Measurements from ENCODE around the gene NLN.
A peak's percentile ranks its signal among the peaks of the same experiment; 100 is the strongest.

The NLN gene

DNA sequence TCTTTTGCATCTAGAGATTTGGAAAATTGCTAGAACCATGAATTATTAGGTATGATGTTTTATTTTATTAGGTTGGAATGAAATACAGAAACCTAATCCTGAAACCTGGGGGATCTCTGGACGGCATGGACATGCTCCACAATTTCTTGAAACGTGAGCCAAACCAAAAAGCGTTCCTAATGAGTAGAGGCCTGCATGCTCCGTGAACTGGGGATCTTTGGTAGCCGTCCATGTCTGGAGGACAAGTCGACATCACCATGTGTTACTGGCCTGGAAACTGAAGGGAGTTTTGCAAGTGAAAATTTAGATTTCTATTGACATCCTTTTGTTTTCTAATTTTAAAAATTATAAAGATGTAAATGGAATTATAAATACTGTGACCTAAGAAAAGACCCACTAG, 100.7 kb downstream of the NLN start:
- Histone ChIP-seq H2AFZ (ENCODE audit: low read length) (0 out of 2 replicates have a peak overlapping the region, but pooled peaks have one; percentile 46), H3K9me2 (replicated peaks; ENCODE audit: insufficient read depth, low read length) (no peaks in the 10 kb centered on the region), H3K9me3 (replicated peaks; ENCODE audit: insufficient read depth, low read length) (no peaks in the 10 kb centered on the region), H3K4me3 (ENCODE audit: low read length) (no peak overlapping the region), H3K4me2 (ENCODE audit: low read depth, low read length) (peak overlapping the region; percentile 76), H3K79me2 (ENCODE audit: low read length) (no peaks in the 10 kb centered on the region), H3F3A (ENCODE audit: insufficient read depth, low read length) (peaks cover 16% of the 10 kb centered on the region), H3K27ac (ENCODE audit: low read length) (peak overlapping the region; percentile 65; the same call in 1 of the 2 replicates), H3K36me3 (replicated peaks; ENCODE audit: insufficient read depth, low read length) (no peaks in the 10 kb centered on the region), H3K9ac (ENCODE audit: low read length) (no peak overlapping the region), H3K27me3 (replicated peaks; ENCODE audit: insufficient read depth, low read length) (no peaks in the 10 kb centered on the region), H3K4me1 (ENCODE audit: low read length) (peaks cover 71% of the 10 kb centered on the region), H4K20me1 (ENCODE audit: insufficient read depth, low read length) (no peaks in the 10 kb centered on the region)
- DNase-seq, result no peak
- TF ChIP-seq, protein P1, sequence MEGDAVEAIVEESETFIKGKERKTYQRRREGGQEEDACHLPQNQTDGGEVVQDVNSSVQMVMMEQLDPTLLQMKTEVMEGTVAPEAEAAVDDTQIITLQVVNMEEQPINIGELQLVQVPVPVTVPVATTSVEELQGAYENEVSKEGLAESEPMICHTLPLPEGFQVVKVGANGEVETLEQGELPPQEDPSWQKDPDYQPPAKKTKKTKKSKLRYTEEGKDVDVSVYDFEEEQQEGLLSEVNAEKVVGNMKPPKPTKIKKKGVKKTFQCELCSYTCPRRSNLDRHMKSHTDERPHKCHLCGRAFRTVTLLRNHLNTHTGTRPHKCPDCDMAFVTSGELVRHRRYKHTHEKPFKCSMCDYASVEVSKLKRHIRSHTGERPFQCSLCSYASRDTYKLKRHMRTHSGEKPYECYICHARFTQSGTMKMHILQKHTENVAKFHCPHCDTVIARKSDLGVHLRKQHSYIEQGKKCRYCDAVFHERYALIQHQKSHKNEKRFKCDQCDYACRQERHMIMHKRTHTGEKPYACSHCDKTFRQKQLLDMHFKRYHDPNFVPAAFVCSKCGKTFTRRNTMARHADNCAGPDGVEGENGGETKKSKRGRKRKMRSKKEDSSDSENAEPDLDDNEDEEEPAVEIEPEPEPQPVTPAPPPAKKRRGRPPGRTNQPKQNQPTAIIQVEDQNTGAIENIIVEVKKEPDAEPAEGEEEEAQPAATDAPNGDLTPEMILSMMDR (IDR thresholded peaks at IDR 0.05; ENCODE audit: low read length), result no peak
- TF ChIP-seq EZH2 (optimal IDR thresholded peaks at IDR 0.05; ENCODE audit: low read depth, low read length) (no peak), EZH2phosphoT487 (IDR thresholded peaks at IDR 0.05; ENCODE audit: low read length) (no peak)

DNA sequence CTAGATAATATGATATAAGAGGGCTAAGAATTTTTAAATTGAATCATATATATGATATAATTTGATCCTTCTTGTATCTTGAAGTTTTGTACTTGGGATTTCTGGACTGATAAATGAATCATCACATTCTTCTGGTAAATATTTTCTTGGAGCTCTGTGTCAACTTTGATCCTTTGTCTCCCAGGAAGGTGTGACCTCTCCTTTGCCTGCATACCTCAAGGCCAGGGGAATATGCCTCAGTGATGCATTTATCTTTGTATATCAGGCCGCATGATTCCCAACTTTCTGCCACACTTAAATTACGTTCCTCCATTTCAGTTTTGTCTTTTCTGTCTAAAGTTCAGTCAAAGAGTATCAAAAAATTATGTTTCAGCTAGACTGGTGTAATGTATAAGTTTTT, 101.2 kb downstream of the NLN start:
- no peaks in the 10 kb centered on the region for H3K9me3 ChIP-seq (replicated peaks; ENCODE audit: insufficient read depth, low read length)
- no peak overlapping the region for H2AFZ ChIP-seq (ENCODE audit: low read length)
- no peak overlapping the region for H3K27ac ChIP-seq (ENCODE audit: low read length)
- H3K9ac ChIP-seq (ENCODE audit: low read length), result no peak overlapping the region
- H3K27me3 ChIP-seq (replicated peaks; ENCODE audit: insufficient read depth, low read length), result no peaks in the 10 kb centered on the region
- H3K4me3 ChIP-seq (ENCODE audit: low read length), result no peak overlapping the region
- H3K4me1 ChIP-seq (ENCODE audit: low read length), result peaks cover 71% of the 10 kb centered on the region
- no peaks in the 10 kb centered on the region for H3K79me2 ChIP-seq (ENCODE audit: low read length)
- DNase-seq, result no peak
- TF ChIP-seq EZH2 (optimal IDR thresholded peaks at IDR 0.05; ENCODE audit: low read depth, low read length) (no peak), EZH2phosphoT487 (IDR thresholded peaks at IDR 0.05; ENCODE audit: low read length) (no peak)
- TF ChIP-seq, protein P1 (IDR thresholded peaks at IDR 0.05; ENCODE audit: low read length), result no peak
- H3F3A ChIP-seq (ENCODE audit: insufficient read depth, low read length), result peaks cover 16% of the 10 kb centered on the region
- no peaks in the 10 kb centered on the region for H4K20me1 ChIP-seq (ENCODE audit: insufficient read depth, low read length)
- no peaks in the 10 kb centered on the region for H3K36me3 ChIP-seq (replicated peaks; ENCODE audit: insufficient read depth, low read length)
- no peak overlapping the region for H3K4me2 ChIP-seq (ENCODE audit: low read depth, low read length)
- no peaks in the 10 kb centered on the region for H3K9me2 ChIP-seq (replicated peaks; ENCODE audit: insufficient read depth, low read length)

DNA sequence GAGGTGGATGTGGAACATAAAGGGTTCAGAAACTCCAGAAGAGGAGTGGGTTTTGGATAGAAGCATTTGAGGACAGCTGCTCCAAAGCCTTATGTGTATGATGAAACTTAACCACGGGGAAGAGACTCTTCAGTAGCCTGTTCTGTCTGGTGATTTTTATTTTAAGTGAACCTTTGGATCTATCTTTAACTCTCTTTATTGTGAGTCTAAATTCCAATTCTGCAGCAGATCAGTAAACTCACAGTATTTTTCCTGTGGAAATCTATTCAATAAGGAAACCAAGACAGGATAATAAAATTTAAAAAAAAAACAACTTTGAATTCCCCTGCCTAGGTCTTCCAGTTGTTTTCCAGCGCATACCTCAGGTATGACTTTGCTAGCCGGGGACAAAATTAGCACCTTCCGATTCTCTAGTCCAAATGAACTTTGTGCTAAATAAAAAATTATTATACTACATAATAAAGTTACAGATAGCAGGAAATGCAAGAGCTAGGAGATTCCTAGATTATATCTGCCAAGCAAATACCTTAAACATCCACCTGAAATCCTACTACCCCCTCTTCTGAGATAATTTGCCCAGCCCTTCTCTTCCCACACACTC, 101.9 kb downstream of the NLN start:
- Histone ChIP-seq H3K9me2 (replicated peaks; ENCODE audit: insufficient read depth, low read length) (no peaks in the 10 kb centered on the region), H3K4me1 (ENCODE audit: low read length) (peaks cover 70% of the 10 kb centered on the region), H3K4me2 (ENCODE audit: low read depth, low read length) (peak overlapping the region; percentile 31; the same call in 1 of the 2 replicates), H3K9me3 (replicated peaks; ENCODE audit: insufficient read depth, low read length) (no peaks in the 10 kb centered on the region), H3K27ac (ENCODE audit: low read length) (peak overlapping the region; percentile 34; the same call in 1 of the 2 replicates), H3K27me3 (replicated peaks; ENCODE audit: insufficient read depth, low read length) (no peaks in the 10 kb centered on the region), H2AFZ (ENCODE audit: low read length) (no peak overlapping the region), H3K79me2 (ENCODE audit: low read length) (no peaks in the 10 kb centered on the region), H3K9ac (ENCODE audit: low read length) (no peak overlapping the region), H3K4me3 (ENCODE audit: low read length) (no peak overlapping the region), H3K36me3 (replicated peaks; ENCODE audit: insufficient read depth, low read length) (no peaks in the 10 kb centered on the region), H4K20me1 (ENCODE audit: insufficient read depth, low read length) (no peaks in the 10 kb centered on the region), H3F3A (ENCODE audit: insufficient read depth, low read length) (peaks cover 16% of the 10 kb centered on the region)
- DNase-seq, result no peak
- TF ChIP-seq EZH2 (optimal IDR thresholded peaks at IDR 0.05; ENCODE audit: low read depth, low read length), result no peak
